ENCODE data around the gene BRI3. TPM values are rescaled to one million over a fixed set of nuclear protein-coding genes. Genes with fewer than 3 reads are reported as not detected.

The BRI3 gene
- total and polyA plus RNA-seq, 2 of the 13 experiments (the other 11 are each of a cell fraction or from before 2014, with no cell fraction given), result 54.0 to 103 TPM

GRCh38 chr7:98322331-98323270, 41.1 kb downstream of the BRI3 start:
- WGBS (ENCODE audit: low lambda C conversion rate), result 94% methylated on average over 24 of the region's 24 CpGs
- Histone ChIP-seq H3K4me3 (replicated peaks in 1 of 3; ENCODE audit: insufficient read depth in 1 of 3, low read depth in 2 of 3, low read length in 3 of 3) (no peak overlapping the region), H2AFZ (ENCODE audit: low read length) (no peak overlapping the region), H3K9ac (ENCODE audit: insufficient read depth, low read depth, low read length) (no peak overlapping the region), H3K79me2 (ENCODE audit: insufficient read depth, low read length) (peaks cover 2% of the 10 kb centered on the region), H3K9me3 (ENCODE audit: low read length) (no peaks in the 10 kb centered on the region), H3K4me2 (ENCODE audit: low read depth, low read length) (no peak overlapping the region), H4K20me1 (ENCODE audit: insufficient read depth, low read length) (peaks cover 4% of the 10 kb centered on the region; the same call in 1 of the 2 replicates), H3K4me1 (ENCODE audit: insufficient read depth, low read length) (no peaks in the 10 kb centered on the region), H3K27ac (ENCODE audit: extremely low read length, insufficient read depth, low read length) (no peak overlapping the region), H3K36me3 (replicated peaks in 1 of 2; ENCODE audit: control insufficient read depth in 1 of 2, insufficient read depth in 2 of 2, low read length in 2 of 2) (peaks cover 1 to 8% of the 10 kb centered on the region in 2 experiments; a peak in 1 of 5 replicates), H3K27me3 (ENCODE audit: control insufficient read depth in 1 of 2, insufficient read depth in 2 of 2, low read length in 2 of 2) (no peaks in the 10 kb centered on the region)
- no TSS peak for BruUV-seq (replicated peaks)
- intact Hi-C loops (cut with micrococcal nuclease; ENCODE audit: unreplicated experiment) (no loop called here), in situ Hi-C loops (cut with HindIII; ENCODE audit: extremely low pct_ligation_motif_present, low pct_unique_long_range_greater_than_20kb) (no loop called here)
- CTCF ChIA-PET (ENCODE audit: low intra/inter-chr PET ratio, low total read pairs), result no interaction called here
- POLR2A ChIA-PET, result no interaction called here
- FAIRE-seq (no peak), ATAC-seq (peak; percentile 65), DNase-seq (ENCODE audit: low spot score) (peak; percentile 7)
- TF ChIP-seq ZNF674 (CRISPR knock-in tag; IDR thresholded peaks at IDR 0.05; ENCODE audit: low read depth) (no peak), CTCF (CRISPR knock-in tag; IDR thresholded peaks at IDR 0.05) (peak; percentile 26; the same call in 1 of the 2 replicates)

GRCh38 chr7:98323597-98324322, 42.3 kb downstream of the BRI3 start:
- no TSS peak for BruUV-seq (replicated peaks)
- Histone ChIP-seq H3K9me3 (ENCODE audit: low read length) (no peaks in the 10 kb centered on the region), H3K9ac (ENCODE audit: insufficient read depth, low read depth, low read length) (no peak overlapping the region), H4K20me1 (ENCODE audit: insufficient read depth, low read length) (peaks cover 4% of the 10 kb centered on the region; the same call in 1 of the 2 replicates), H3K4me3 (replicated peaks in 1 of 3; ENCODE audit: insufficient read depth in 1 of 3, low read depth in 2 of 3, low read length in 3 of 3) (no peak overlapping the region), H3K4me1 (ENCODE audit: insufficient read depth, low read length) (no peaks in the 10 kb centered on the region), H3K4me2 (ENCODE audit: low read depth, low read length) (no peak overlapping the region), H3K27me3 (ENCODE audit: control insufficient read depth in 1 of 2, insufficient read depth in 2 of 2, low read length in 2 of 2) (no peaks in the 10 kb centered on the region), H3K27ac (ENCODE audit: extremely low read length, insufficient read depth, low read length) (no peak overlapping the region), H2AFZ (ENCODE audit: low read length) (no peak overlapping the region), H3K79me2 (ENCODE audit: insufficient read depth, low read length) (peaks cover 2% of the 10 kb centered on the region), H3K36me3 (replicated peaks in 1 of 2; ENCODE audit: control insufficient read depth in 1 of 2, insufficient read depth in 2 of 2, low read length in 2 of 2) (peaks cover 1 to 14% of the 10 kb centered on the region in 2 experiments; a peak in 1 of 5 replicates)
- ATAC-seq, result no peak
- FAIRE-seq, result no peak
- intact Hi-C loops (cut with micrococcal nuclease; ENCODE audit: unreplicated experiment) (no loop called here), in situ Hi-C loops (cut with HindIII; ENCODE audit: extremely low pct_ligation_motif_present, low pct_unique_long_range_greater_than_20kb) (no loop called here)
- TF ChIP-seq POGZ (CRISPR knock-in tag; IDR thresholded peaks at IDR 0.05), result no peak
- no peak for TF ChIP-seq SOX5 (CRISPR knock-in tag; IDR thresholded peaks at IDR 0.05; ENCODE audit: borderline replicate concordance)
- no peak for TF ChIP-seq ZBTB43 (CRISPR knock-in tag; conservative IDR thresholded peaks at IDR 0.05)
- CTCF ChIA-PET (ENCODE audit: low intra/inter-chr PET ratio, low total read pairs), result no interaction called here
- 96% methylated on average over 28 of the region's 28 CpGs for WGBS (ENCODE audit: low lambda C conversion rate)
- POLR2A ChIA-PET, result no interaction called here
- DNase-seq (ENCODE audit: low spot score), result no peak
